RWPE2 (cell line): ENCODE data around the gene RASGRF2.

Experiments used
- ATAC-seq: fragments of 200-7000 bp; cut with Tn5 transposase; 3 replicates; pipeline ENCODE4 v1.9.1; 2021; ENCODE audit warnings: low read depth
- DNase-seq: peaks from one replicate; pipeline ENCODE4 v3.0.0-alpha.2; 2020; ENCODE audit warnings: low spot score
- H3K27ac ChIP-seq: fragments of 450-650 bp; 2 replicates; pipeline ENCODE4 v1.5.1; 2017; ENCODE audit warnings: mild to moderate bottlenecking; ENCODE audit not compliant: poor library complexity, severe bottlenecking
- H3K27me3 ChIP-seq: fragments of 250-450 bp; sonication (Bioruptor Pico); 2 replicates; pipeline ENCODE4 v1.5.1; 2021; ENCODE audit warnings: mild to moderate bottlenecking, moderate library complexity; ENCODE audit not compliant: insufficient read depth, poor library complexity, severe bottlenecking
- H3K36me3 ChIP-seq: fragments of 250-450 bp; sonication (Bioruptor Pico); 2 replicates; pipeline ENCODE4 v1.5.1; 2020; ENCODE audit warnings: low read depth, mild to moderate bottlenecking, moderate library complexity
- H3K4me1 ChIP-seq: fragments of 250-450 bp; sonication (Bioruptor Pico); 2 replicates; pipeline ENCODE4 v1.5.1; 2021; ENCODE audit warnings: mild to moderate bottlenecking, moderate library complexity; ENCODE audit not compliant: insufficient read depth, poor library complexity, severe bottlenecking
- H3K4me3 ChIP-seq: fragments of 250-450 bp; sonication (Bioruptor Pico); 2 replicates; pipeline ENCODE4 v1.5.1; 2021; ENCODE audit warnings: mild to moderate bottlenecking, moderate library complexity; ENCODE audit not compliant: severe bottlenecking
- H3K9me3 ChIP-seq: fragments of 250-450 bp; sonication (Bioruptor Pico); 2 replicates; pipeline ENCODE4 v1.5.1; 2021; ENCODE audit warnings: mild to moderate bottlenecking, moderate library complexity; ENCODE audit not compliant: severe bottlenecking
- TF ChIP-seq, protein P1 (sequence below): fragments of 450-650 bp; IDR thresholded peaks from one replicate; pipeline ENCODE4 v1.5.1; 2017; ENCODE audit warnings: mild to moderate bottlenecking, moderate library complexity; ENCODE audit not compliant: poor library complexity, severe bottlenecking

Gene RASGRF2

DNA sequence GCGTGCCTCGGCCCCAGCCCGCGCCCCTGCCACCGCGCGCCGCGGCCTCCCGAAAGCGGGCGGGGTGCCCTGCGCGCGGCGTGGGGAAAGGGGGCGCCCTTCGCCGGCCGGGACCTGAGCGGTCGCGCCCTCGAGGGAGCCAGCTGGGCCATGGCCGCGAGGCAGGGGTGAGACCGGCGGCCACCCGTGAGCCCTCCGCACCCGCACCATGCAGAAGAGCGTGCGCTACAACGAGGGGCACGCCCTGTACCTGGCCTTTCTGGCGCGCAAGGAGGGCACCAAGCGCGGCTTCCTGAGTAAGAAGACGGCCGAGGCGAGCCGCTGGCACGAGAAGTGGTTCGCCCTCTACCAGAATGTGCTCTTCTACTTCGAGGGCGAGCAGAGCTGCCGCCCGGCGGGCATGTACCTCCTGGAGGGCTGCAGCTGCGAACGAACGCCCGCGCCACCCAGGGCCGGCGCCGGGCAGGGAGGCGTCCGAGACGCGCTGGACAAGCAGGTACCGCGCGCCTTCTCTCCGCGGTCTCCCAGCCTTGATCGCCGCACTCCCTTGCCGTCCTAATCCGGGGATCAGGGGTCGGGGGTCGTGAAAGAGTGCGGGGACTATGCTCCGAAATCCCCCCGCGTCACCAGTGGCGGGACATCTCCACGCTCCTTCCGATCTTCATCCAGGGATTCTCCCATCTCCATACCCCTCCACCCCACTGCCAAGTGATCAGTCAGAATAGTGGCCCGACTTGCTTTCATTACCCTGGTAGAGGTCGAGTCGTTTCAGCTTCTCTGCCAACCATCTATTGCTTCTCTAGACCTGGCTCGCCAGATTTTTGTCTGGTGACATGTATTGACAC, 590 bp downstream of the RASGRF2 start:
- Histone ChIP-seq H3K27ac (no peak overlapping the region), H3K4me1 (peaks cover 9% of the 10 kb centered on the region)

DNA sequence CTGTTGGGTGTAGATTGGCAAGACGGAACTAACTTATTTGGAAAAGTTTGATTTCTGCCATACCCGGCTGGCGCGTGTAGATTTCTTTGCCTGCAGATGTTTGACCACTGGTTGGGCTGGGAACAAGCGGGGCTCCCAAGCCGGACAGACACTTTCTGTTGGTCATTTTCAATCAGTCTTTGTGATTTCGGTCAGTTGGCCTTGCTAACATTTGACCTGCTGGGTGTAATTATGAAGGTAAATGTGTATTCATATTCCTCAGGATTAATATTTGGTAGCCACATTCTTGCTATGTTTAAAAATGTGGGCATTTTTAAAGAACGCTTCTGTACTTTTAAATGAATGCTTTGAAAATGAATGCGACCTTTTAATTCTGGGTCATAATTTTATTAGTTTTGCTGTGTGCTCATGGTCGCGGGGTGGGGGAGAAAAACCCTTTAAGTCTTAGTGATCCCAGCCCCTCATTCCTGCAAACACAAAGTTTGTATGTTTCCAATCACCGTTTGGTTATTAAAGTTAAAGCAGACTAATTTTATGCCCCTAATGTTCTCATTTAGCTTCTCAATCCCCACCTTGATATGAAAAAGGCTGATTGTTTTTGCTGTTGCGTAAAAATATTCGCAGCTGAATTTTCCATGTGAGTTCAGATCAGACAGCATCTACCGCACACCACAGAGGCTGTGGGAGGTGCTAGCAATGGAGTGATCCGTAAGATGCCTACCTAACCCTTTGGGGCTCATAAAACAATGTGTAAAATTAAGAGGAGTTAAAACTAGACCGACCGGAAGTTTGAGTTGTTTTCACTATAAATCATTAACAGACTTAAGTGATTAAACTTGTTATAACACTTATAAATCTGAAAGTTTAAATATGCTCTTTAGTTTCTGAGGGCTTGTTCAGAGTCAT, 1.5 kb downstream of the RASGRF2 start:
- H3K27ac ChIP-seq, result no peak overlapping the region
- TF ChIP-seq, protein P1, sequence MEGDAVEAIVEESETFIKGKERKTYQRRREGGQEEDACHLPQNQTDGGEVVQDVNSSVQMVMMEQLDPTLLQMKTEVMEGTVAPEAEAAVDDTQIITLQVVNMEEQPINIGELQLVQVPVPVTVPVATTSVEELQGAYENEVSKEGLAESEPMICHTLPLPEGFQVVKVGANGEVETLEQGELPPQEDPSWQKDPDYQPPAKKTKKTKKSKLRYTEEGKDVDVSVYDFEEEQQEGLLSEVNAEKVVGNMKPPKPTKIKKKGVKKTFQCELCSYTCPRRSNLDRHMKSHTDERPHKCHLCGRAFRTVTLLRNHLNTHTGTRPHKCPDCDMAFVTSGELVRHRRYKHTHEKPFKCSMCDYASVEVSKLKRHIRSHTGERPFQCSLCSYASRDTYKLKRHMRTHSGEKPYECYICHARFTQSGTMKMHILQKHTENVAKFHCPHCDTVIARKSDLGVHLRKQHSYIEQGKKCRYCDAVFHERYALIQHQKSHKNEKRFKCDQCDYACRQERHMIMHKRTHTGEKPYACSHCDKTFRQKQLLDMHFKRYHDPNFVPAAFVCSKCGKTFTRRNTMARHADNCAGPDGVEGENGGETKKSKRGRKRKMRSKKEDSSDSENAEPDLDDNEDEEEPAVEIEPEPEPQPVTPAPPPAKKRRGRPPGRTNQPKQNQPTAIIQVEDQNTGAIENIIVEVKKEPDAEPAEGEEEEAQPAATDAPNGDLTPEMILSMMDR, result no peak
- H3K4me3 ChIP-seq, result peak overlapping the region; percentile 42
- DNase-seq (no peak), ATAC-seq (no peak)
- H3K4me1 ChIP-seq, result peaks cover 10% of the 10 kb centered on the region
- peaks cover 21% of the 10 kb centered on the region for H3K27me3 ChIP-seq
- H3K9me3 ChIP-seq, result no peaks in the 10 kb centered on the region
- H3K36me3 ChIP-seq, result no peaks in the 10 kb centered on the region

More for the DNA sequence above, 590 bp downstream of the RASGRF2 start:
- Histone ChIP-seq H3K27me3 (peaks cover 21% of the 10 kb centered on the region), H3K36me3 (no peaks in the 10 kb centered on the region), H3K4me3 (peak overlapping the region; percentile 42), H3K9me3 (no peaks in the 10 kb centered on the region)
- TF ChIP-seq, protein P1, result peak; percentile 61
- no peak for DNase-seq
- ATAC-seq, result peak; percentile 59

DNA sequence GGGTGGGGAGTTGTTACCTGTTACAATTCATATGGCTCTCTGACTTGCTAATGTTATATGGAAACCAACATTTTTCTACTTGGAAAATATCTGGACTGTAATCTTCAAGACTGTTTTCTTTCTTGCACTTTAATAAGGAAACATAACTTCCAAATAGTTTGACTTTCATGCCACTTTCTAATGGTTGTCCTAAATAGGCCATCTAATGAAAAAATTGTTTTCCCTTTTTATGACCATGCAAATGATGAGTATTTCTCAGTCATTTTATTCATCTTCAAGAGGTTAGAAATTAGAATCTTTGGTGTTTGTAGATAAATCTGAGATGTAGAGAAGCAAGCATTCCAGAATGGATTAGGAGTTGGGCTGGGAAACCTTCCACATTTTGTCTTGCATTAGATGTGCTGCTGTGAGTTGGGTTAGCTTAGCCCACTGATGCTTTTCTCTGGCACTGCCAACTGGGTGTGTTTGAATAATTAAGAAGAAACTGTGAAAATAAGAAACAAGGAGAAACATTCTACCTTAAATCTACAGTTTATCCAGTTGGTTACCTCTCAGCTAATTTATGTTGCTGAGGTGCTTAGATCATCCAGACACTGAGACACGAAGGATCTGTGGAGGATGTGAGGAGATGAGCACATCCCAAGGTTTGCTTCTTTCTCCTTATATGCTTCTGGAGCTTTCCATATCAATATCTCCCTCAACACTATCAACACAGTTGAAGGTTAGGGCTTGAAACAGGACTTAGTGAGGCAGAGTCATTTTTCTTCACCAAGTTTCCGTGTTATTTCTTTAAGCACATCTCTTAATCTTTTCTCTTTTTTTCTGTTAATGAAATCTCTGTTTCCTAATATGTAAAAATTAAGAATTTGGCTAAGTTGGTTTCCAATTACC, 2.7 kb downstream of the RASGRF2 start:
- DNase-seq (no peak), ATAC-seq (no peak)
- no peaks in the 10 kb centered on the region for H3K9me3 ChIP-seq
- no peak overlapping the region for H3K27ac ChIP-seq
- no peak overlapping the region for H3K4me3 ChIP-seq
- H3K36me3 ChIP-seq, result no peaks in the 10 kb centered on the region
- H3K27me3 ChIP-seq, result peaks cover 21% of the 10 kb centered on the region
- H3K4me1 ChIP-seq, result peaks cover 20% of the 10 kb centered on the region
- TF ChIP-seq, protein P1, result no peak

DNA sequence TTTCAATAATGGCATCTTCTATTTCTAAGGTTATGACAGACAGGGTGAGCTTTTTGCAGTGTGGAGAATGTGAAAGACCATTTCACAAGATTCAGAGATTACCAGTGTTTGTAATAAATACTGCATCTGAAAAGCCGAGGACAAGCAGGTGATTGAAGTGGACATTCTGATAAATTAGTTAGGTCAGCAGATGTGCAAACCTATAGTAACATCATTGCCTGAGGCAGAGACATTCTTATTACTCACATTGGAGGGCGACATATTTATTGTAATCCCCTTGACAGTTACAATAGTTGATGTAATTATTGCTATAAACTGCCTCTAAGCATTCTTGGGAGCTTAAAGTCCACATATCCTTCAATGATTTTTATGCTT, 3.3 kb downstream of the RASGRF2 start:
- H3K27ac ChIP-seq, result no peak overlapping the region
- H3K4me3 ChIP-seq, result no peak overlapping the region
- TF ChIP-seq, protein P1, result no peak
- H3K4me1 ChIP-seq, result peaks cover 26% of the 10 kb centered on the region
- ATAC-seq, result no peak
- H3K27me3 ChIP-seq, result peaks cover 21% of the 10 kb centered on the region
- H3K36me3 ChIP-seq, result no peaks in the 10 kb centered on the region
- no peaks in the 10 kb centered on the region for H3K9me3 ChIP-seq
- DNase-seq, result no peak
